ENCODE measurements around the gene ETV3L. TPM values are rescaled to one million over a fixed set of nuclear protein-coding genes. Genes with fewer than 3 reads are reported as not detected.

ETV3L gene
- total and polyA plus RNA-seq, 2 experiments from 2014 or later: not detected

GRCh38 chr1:157135070-157135469 is 35.5 kb upstream of the ETV3L start:
- WGBS, 2 experiments (ENCODE audit: low coverage in 1 of 2, low lambda C conversion rate in 2 of 2, missing lambda C conversion rate in 2 of 2): 80 to 89% methylated on average over 2 of the region's 2 CpGs
- Histone ChIP-seq H3K4me1 (ENCODE audit: insufficient read depth) (peaks cover 22% of the 10 kb centered on the region), H3K27ac (peak overlapping the region; percentile 96; the same call in 1 of the 2 replicates), H3K4me3 (no peak overlapping the region), H4K20me1 (ENCODE audit: insufficient read depth) (0 out of 2 replicates have a peak, but pooled peaks cover 5% of the 10 kb centered on the region), H3K9me3 (ENCODE audit: low read depth) (no peaks in the 10 kb centered on the region), H3F3A (ENCODE audit: insufficient read depth) (peaks cover 52% of the 10 kb centered on the region), H2AFZ (no peak overlapping the region), H3K36me3 (ENCODE audit: low read depth) (peaks cover 58% of the 10 kb centered on the region), H3K4me2 (ENCODE audit: unreplicated experiment) (no peak overlapping the region), H3K9me2 (ENCODE audit: insufficient read depth) (no peaks in the 10 kb centered on the region), H3K9ac (no peak overlapping the region), H3K79me2 (ENCODE audit: insufficient read depth) (peaks cover 79% of the 10 kb centered on the region), H3K27me3 (replicated peaks; ENCODE audit: insufficient read depth) (no peaks in the 10 kb centered on the region)
- in situ Hi-C loops (cut with MboI): no loop called here
- DNase-seq: no peak
- TF ChIP-seq EZH2 (IDR thresholded peaks at IDR 0.05; ENCODE audit: insufficient read depth, poor library complexity, severe bottlenecking) (no peak), EZH2phosphoT487 (IDR thresholded peaks at IDR 0.05; ENCODE audit: insufficient read depth, low read depth) (no peak)

DNA sequence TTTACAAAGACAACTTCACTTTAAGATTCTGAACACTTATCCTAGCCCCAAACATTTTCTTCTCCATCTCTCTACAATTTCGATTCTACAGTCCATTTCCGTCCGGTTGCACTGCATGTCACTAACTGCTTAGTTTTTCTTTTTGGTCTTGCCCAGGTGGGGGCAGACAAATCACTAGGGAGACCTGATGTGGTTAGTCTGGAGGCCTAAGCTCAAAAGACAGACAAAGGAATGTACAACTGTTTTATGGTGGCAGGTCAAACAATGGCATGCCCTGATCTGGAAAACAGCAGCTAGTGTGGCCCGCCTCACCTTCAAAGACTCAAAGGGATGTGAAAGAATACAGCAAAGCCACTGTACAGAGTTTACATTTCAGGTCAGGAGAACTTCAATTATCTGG is 34.8 kb upstream of the ETV3L start:
- H3K9me2 ChIP-seq (ENCODE audit: insufficient read depth): no peaks in the 10 kb centered on the region
- peaks cover 17% of the 10 kb centered on the region for H3K4me1 ChIP-seq (ENCODE audit: insufficient read depth)
- TF ChIP-seq EZH2 (IDR thresholded peaks at IDR 0.05; ENCODE audit: insufficient read depth, poor library complexity, severe bottlenecking) (no peak), EZH2phosphoT487 (IDR thresholded peaks at IDR 0.05; ENCODE audit: insufficient read depth, low read depth) (no peak)
- H3F3A ChIP-seq (ENCODE audit: insufficient read depth): peaks cover 50% of the 10 kb centered on the region
- no peaks in the 10 kb centered on the region for H3K27me3 ChIP-seq (replicated peaks; ENCODE audit: insufficient read depth)
- no peaks in the 10 kb centered on the region for H3K9me3 ChIP-seq (ENCODE audit: low read depth)
- H3K4me3 ChIP-seq: no peak overlapping the region
- peaks cover 86% of the 10 kb centered on the region for H3K79me2 ChIP-seq (ENCODE audit: insufficient read depth)
- no peak overlapping the region for H2AFZ ChIP-seq
- no peak overlapping the region for H3K27ac ChIP-seq
- no peak overlapping the region for H3K4me2 ChIP-seq (ENCODE audit: unreplicated experiment)
- H3K9ac ChIP-seq: no peak overlapping the region
- H3K36me3 ChIP-seq (ENCODE audit: low read depth): peaks cover 63% of the 10 kb centered on the region
- in situ Hi-C loops (cut with MboI): no loop called here
- no peak for DNase-seq
- 0 out of 2 replicates have a peak, but pooled peaks cover 5% of the 10 kb centered on the region for H4K20me1 ChIP-seq (ENCODE audit: insufficient read depth)
- 94 to 96% methylated on average over 4 of the region's 4 CpGs for WGBS, 2 experiments (ENCODE audit: low coverage in 1 of 2, low lambda C conversion rate in 2 of 2, missing lambda C conversion rate in 2 of 2)

- no peak overlapping the region for H3K9ac ChIP-seq
- no peak overlapping the region for H3K4me3 ChIP-seq
- DNase-seq: no peak
- WGBS, 2 experiments (ENCODE audit: low coverage in 1 of 2, low lambda C conversion rate in 2 of 2, missing lambda C conversion rate in 2 of 2): 94 to 100% methylated on average over 2 of the region's 2 CpGs
- in situ Hi-C loops (cut with MboI): no loop called here
- no peaks in the 10 kb centered on the region for H3K9me2 ChIP-seq (ENCODE audit: insufficient read depth)
- H3K27me3 ChIP-seq (replicated peaks; ENCODE audit: insufficient read depth): no peaks in the 10 kb centered on the region
- 0 out of 2 replicates have a peak, but pooled peaks cover 5% of the 10 kb centered on the region for H4K20me1 ChIP-seq (ENCODE audit: insufficient read depth)
- H3K27ac ChIP-seq: no peak overlapping the region
- H3K4me1 ChIP-seq (ENCODE audit: insufficient read depth): peaks cover 12% of the 10 kb centered on the region
- peaks cover 45% of the 10 kb centered on the region for H3F3A ChIP-seq (ENCODE audit: insufficient read depth)
- no peak overlapping the region for H3K4me2 ChIP-seq (ENCODE audit: unreplicated experiment)
- peaks cover 72% of the 10 kb centered on the region for H3K36me3 ChIP-seq (ENCODE audit: low read depth)
- H3K79me2 ChIP-seq (ENCODE audit: insufficient read depth): peaks cover 95% of the 10 kb centered on the region
- H2AFZ ChIP-seq: no peak overlapping the region
- H3K9me3 ChIP-seq (ENCODE audit: low read depth): no peaks in the 10 kb centered on the region
- no peak for TF ChIP-seq EZH2 (IDR thresholded peaks at IDR 0.05; ENCODE audit: insufficient read depth, poor library complexity, severe bottlenecking)
- TF ChIP-seq EZH2phosphoT487 (IDR thresholded peaks at IDR 0.05; ENCODE audit: insufficient read depth, low read depth): no peak
Observed at GRCh38 chr1:157133426-157133825, 33.8 kb upstream of the ETV3L start.

DNA sequence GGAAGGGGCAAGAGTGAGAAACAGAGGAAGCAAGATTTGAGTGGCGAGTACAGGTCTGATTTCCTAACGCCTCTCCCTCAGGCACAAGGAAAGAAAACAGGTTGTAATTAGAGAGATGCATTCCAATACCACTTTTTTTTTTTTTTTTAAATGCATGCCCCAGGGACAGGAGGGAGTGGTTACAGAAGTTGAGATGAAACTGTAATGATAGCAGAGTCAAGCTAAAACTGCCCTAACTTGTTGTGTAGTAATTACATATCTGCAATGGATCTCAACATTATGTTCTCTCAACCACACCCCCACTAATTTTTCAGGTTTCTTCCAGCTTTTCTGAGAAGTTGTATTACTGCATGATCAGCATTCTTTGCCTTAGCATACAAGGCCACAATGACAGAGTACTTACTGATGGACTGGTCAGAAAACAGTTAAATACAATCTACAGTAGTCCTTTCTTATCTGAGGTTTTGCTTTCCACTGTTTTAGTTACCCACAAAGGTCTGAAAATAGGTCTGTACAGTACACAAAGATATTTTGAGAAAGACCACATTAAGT is 33.1 kb upstream of the ETV3L start:
- Histone ChIP-seq H4K20me1 (ENCODE audit: insufficient read depth) (0 out of 2 replicates have a peak, but pooled peaks cover 5% of the 10 kb centered on the region), H3K4me2 (ENCODE audit: unreplicated experiment) (no peak overlapping the region), H3K27me3 (replicated peaks; ENCODE audit: insufficient read depth) (no peaks in the 10 kb centered on the region), H3K9me3 (ENCODE audit: low read depth) (no peaks in the 10 kb centered on the region), H3K9me2 (ENCODE audit: insufficient read depth) (no peaks in the 10 kb centered on the region), H3K79me2 (ENCODE audit: insufficient read depth) (peaks cover 98% of the 10 kb centered on the region), H3K36me3 (ENCODE audit: low read depth) (peaks cover 79% of the 10 kb centered on the region), H2AFZ (no peak overlapping the region), H3K9ac (no peak overlapping the region), H3K27ac (no peak overlapping the region), H3F3A (ENCODE audit: insufficient read depth) (peaks cover 51% of the 10 kb centered on the region), H3K4me1 (ENCODE audit: insufficient read depth) (peaks cover 12% of the 10 kb centered on the region), H3K4me3 (no peak overlapping the region)
- TF ChIP-seq EZH2 (IDR thresholded peaks at IDR 0.05; ENCODE audit: insufficient read depth, poor library complexity, severe bottlenecking) (no peak), EZH2phosphoT487 (IDR thresholded peaks at IDR 0.05; ENCODE audit: insufficient read depth, low read depth) (no peak)
- no peak for DNase-seq
- in situ Hi-C loops (cut with MboI): no loop called here
- WGBS, 2 experiments (ENCODE audit: low coverage in 1 of 2, low lambda C conversion rate in 2 of 2, missing lambda C conversion rate in 2 of 2): 57 to 66% methylated on average over 2 of the region's 2 CpGs

Measured in GM23248 (cell line).